ENCODE measurements around the gene FHIT.

The FHIT gene

DNA sequence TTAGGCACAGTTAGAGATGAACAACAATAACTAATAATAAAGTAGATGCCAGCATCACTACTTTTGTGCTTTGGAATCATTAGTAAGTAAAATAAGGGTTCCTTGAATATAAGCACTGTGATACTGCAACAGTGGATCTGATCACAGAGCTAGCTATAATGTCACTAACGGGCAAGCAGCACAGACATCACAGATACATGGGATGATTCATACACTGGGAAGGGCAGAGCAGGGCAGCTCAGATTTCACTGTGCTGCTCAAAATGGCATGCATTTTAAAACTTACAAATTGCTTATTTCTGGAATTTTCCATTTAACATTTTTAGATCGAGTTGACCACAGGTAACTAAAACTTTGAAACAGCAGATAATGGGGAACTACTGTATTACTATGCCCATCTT is 476.6 kb downstream of the FHIT start:
- no peak for DNase-seq (ENCODE audit: low spot score)

DNA sequence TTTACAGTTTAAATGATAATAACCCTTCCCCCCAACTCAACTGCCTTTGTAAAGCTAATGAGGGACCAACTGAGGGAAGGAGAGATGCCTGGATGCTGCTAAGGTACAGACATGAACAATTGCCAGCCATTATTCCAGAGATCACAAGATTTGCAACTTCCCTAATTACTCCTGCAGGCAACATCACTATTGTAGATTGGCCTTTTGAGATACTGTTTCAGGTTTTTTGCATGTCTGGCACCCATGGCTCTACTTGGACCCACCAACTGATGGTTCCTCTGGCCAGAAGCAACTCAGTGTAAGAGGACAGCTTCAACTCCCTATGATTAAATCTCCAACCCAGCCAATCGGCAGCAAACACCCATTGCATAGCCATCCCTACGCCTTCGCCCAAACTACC is 478.7 kb downstream of the FHIT start:
- no peak for DNase-seq (ENCODE audit: low spot score)

DNA sequence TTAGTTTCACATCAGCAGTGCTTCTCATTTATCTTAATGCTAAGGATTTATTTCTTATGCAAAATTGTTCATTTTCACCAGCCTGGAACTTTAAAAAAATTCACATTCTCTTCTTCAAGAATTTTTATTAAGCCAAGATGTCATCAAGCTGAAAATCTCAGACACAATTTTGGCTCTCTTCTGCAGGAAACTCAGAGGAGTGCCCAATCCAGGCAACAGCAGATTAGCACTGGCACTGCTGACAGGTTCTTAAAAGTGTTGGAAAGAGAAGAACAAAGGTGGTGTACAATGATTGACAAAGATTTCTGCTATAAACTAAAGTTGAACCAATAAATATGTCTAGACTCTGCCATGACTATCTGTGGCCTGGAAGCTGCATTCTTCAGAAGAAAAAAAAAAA is 479.5 kb downstream of the FHIT start:
- DNase-seq (ENCODE audit: low spot score), result no peak

- no peak for DNase-seq (ENCODE audit: low spot score)
Observed at GRCh38 chr3:60770532-60770931, 480.7 kb downstream of the FHIT start.

DNA sequence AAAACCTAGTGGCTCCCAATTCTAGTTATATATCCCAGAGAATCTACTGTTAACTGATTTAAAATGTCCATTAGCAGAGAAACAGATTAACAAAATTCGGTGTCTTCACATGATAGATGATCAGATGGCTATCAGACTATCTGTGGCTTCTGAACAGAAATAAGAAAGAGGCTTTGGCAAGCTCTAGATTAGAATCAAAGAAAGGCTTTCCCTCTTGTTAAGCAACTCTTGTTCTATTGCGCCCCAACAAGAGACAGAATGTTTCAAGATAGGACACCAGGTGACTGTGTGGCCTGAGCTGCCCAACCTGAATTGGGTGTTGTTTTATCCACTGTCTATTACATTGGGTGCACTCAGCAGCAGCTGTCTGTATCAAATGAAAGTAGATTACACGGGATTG is 483.7 kb downstream of the FHIT start:
- DNase-seq (ENCODE audit: low spot score), result peak; percentile 54

DNA sequence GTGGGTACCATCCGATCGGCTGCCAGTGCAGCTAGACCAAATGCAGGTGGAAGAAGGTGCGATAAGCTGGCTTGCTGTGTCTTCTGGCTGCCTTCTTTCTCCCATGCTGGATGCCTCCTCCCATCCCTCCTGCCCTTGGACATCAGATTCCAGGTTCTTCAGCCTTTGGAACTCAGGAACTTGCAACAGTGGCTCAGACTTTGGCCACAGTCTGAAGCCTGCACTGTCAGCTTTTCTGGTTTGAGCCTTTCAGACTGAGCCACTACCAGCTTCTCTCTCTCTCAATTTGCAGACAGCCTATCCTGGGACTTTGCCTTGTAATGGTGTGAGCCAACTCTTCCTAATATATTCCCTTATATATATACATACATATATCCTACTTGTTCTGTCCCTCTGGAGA is 485.5 kb downstream of the FHIT start:
- no peak for DNase-seq (ENCODE audit: low spot score)

GRCh38 chr3:60764870-60765269 is 486.4 kb downstream of the FHIT start:
- DNase-seq (ENCODE audit: low spot score), result no peak

GRCh38 chr3:60760145-60760544 is 491.1 kb downstream of the FHIT start:
- DNase-seq (ENCODE audit: low spot score), result no peak

DNA sequence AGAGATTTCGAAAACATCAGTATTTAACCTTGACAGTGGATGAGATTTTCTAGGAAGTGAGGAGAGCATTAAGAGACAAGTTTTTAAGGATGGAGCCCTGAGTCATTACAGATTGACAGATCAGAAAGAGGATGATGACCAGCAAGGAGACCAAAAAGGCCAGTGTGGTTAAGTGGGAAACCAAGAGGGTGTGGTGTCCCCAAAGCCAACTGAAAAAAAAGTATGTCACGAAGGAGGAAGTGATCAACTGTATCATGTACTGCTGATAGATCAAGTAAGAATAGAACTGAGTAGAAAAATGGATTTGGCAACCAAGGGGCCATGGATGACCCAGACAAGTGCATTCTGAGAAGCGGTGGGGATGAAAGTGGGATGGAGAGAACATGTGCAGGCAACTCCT is 491.8 kb downstream of the FHIT start:
- DNase-seq (ENCODE audit: low spot score), result no peak

- DNase-seq (ENCODE audit: low spot score), result no peak
Observed at GRCh38 chr3:60758831-60759230, 492.4 kb downstream of the FHIT start.

- no peak for DNase-seq (ENCODE audit: low spot score)
Observed at GRCh38 chr3:60758171-60758570, 493.1 kb downstream of the FHIT start.

- DNase-seq (ENCODE audit: low spot score), result no peak
Observed at GRCh38 chr3:60757724-60758123, 493.5 kb downstream of the FHIT start.

DNA sequence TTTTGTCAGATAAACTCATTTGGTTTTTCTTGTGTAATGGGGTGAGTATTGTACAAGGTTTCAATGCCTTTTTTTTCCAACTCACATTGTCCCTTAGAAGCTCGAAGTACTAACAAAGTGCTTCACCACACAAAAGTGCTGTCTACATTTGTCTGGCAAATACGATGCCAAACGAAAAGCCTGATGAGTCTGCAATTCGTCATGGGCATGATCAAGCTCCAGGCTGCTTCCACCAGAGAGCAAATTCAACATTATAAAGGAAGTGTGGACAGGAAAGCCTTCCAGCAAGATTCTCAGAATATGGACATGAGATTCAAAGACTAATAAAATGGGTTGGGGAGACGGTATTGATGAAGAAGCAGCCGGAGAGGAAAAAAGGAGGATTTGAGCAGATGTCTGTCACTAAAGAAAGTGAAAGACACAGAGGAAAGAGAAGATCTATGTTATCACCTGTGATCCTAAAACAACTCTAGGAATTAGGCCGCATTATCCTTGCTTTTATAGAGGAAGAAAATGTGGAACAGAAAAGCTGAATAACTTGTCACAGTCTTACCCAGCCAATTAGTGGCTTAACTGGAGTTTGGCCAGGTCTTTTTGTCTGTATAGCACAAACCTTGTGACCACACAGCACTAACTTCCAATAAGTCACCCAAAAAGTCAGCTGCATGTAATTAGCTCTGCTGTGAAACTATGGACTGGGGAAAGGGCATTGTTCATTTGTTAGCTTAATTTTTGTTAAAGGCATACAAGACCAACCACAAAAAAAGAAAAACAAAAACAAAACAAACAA is 494.8 kb downstream of the FHIT start:
- no peak for DNase-seq (ENCODE audit: low spot score)

GRCh38 chr3:60755094-60755493 is 496.2 kb downstream of the FHIT start:
- peak; percentile 29 for DNase-seq (ENCODE audit: low spot score)

GRCh38 chr3:60754617-60755016 is 496.6 kb downstream of the FHIT start:
- DNase-seq (ENCODE audit: low spot score), result no peak

GRCh38 chr3:60752809-60753208 is 498.4 kb downstream of the FHIT start:
- DNase-seq (ENCODE audit: low spot score), result no peak

- DNase-seq (ENCODE audit: low spot score), result peak; percentile 3
Observed at GRCh38 chr3:60746695-60747416, 504.4 kb downstream of the FHIT start.

DNA sequence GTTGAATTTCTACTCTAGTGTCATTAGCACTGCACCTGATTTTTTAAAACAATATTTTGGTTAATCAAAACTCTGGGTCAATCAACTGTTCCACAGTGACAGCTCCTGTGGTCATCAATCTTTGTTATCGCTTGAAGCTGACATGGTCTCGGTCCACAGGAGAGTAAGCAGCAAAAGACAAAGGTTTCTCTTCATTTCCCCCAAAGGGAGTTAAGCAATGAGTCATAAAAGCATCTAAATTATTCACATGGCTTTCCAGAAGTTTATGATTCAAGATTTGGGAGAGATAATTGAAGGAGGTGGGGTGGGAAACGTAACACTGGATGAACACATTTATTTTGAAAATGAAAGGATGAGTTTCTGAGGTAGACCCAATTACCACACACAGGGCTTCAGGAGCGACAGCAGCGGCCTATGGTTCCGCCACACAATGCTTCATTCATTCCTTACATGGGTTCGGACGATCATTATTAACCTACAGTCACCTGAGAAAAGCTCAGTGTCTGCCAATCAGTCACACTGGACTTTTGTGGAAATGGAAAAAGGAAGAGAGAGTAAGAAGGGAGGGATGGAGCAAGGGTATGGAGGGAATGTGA is 505.1 kb downstream of the FHIT start:
- DNase-seq (ENCODE audit: low spot score), result no peak

GRCh38 chr3:60743631-60744164 is 507.6 kb downstream of the FHIT start:
- DNase-seq (ENCODE audit: low spot score), result no peak

GRCh38 chr3:60742606-60743145 is 508.6 kb downstream of the FHIT start:
- DNase-seq (ENCODE audit: low spot score), result no peak

DNA sequence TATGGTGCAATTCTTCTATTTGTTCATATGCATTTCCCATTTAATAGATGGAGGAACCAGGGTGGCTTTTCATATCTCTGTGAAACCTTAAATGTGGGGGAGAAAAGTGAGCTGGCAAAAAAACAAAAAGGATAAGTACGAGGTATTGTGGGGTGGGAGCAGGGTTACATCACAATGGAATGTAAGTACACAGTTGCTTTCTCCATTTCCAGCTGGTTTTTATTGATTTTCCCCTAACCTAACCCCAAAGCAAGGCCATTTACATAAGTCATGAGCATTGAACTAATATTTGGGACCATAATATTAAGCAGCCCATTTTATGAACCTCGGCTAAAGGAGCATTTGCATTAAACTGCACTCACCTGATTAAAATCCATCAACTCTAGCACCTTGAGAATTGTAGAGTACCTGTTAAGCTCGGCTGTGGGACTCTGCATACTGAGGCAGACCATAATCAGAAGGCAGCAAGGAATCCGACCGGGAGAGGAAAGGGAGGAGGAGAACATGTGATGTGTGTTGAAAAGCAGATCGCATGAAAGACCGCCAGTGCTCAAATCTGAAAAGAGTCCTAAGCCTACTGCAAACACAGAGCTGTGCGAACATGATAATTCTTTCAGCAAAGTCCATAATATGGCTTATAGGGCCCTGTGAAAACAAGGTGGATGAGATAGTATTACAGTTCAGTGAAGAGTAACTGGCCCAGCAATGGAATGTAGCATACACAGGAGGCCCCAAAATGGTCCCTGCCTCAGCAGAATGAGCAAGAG is 513.4 kb downstream of the FHIT start:
- DNase-seq (ENCODE audit: low spot score), result no peak
